HG03066 (cell line): ENCODE data around the gene CES2.

Source experiments
- ATAC-seq: cut with Tn5 transposase; IDR thresholded peaks from one replicate; pipeline ENCODE4 v1.9.1; 2021; ENCODE audit warnings: low read depth; ENCODE audit not compliant: unreplicated experiment

Gene CES2

DNA sequence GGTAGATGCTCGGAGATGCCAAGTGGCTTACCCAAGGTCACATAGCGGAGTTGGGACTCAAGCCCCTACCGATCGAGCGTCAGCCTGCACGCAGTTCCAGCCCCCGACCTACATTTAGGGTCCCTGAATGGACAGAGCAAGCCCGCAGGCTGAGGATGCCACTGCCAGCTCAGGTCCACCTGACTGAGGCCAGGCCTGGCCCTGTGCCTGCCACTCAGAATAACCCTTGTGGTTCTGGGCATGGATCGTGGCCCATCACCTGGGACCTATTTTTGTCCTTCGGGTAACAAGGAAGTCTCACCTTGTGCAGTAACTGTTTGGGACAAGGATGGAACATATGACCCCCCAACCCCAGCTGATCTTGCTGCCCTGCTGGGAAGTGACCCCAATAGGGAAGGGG, 33.7 kb upstream of the CES2 start:
- ATAC-seq = no peak

- no peak for ATAC-seq
Measured at GRCh38 chr16:66902648-66903543, 32.4 kb upstream of the CES2 start.

GRCh38 chr16:66903544-66904427, 31.5 kb upstream of the CES2 start:
- no peak for ATAC-seq

DNA sequence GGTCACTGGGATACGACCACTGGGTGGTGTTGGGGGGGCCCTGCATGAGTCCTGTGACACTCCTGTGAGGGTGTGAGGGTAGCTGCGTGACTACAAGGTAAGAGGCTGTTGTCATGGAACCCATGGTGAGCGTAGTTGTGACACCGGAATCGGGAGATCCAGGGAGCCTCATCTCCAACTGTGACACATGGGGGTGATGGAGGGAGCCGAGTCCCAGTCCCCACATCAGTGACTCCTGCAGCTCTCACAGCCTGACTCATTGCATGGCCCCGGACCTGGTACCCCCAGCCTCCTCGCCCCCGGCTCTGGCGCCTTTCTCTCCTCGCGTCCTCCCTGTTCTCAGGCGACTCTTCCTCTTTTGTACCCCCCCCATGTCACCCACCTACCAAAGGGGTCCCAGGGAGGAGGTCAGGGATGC, 30.9 kb upstream of the CES2 start:
- no peak for ATAC-seq

GRCh38 chr16:66904846-66905632, 30.3 kb upstream of the CES2 start:
- no peak for ATAC-seq

DNA sequence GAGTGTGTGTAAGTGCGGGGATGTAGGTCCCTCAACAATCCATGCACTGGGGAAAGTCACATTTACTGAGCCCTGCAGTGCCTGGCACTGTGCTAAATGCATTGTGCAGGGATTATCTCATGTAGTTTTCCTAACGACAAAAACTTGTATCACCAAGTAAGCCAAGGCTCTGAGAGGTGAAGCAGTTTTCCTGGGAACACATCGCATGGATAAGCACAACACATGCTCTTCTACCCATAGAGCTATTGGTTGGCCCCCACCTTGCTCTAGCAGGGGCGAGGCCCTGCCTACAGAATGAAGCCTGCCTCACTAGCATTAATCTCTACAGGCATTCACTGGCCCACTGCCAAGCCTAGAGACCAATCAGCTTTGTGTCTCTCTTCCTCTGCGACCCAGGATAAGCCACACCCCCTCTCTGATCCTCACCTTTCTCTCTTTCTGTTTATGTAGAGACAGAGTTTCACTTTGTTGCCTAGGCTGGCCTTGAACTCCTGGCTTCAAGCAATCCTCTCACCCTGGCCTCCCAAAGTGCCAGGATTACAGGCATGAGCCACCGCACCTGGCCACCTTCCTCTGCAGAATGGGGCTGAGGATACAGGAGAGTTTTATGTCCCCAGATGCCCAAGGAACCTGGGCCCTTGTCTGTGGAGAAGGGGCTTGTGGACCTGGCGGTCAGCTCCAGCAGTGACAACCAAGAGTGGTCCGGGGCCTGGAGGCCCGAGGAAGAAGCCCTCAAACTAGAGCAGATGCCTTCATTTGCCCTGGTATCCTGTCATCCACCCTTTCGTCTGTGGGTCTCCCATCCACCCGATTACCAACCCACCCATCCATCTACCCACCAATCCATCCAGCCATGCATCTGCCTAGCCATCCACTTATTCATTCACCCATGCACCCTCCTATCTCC, 29.4 kb upstream of the CES2 start:
- no peak for ATAC-seq

DNA sequence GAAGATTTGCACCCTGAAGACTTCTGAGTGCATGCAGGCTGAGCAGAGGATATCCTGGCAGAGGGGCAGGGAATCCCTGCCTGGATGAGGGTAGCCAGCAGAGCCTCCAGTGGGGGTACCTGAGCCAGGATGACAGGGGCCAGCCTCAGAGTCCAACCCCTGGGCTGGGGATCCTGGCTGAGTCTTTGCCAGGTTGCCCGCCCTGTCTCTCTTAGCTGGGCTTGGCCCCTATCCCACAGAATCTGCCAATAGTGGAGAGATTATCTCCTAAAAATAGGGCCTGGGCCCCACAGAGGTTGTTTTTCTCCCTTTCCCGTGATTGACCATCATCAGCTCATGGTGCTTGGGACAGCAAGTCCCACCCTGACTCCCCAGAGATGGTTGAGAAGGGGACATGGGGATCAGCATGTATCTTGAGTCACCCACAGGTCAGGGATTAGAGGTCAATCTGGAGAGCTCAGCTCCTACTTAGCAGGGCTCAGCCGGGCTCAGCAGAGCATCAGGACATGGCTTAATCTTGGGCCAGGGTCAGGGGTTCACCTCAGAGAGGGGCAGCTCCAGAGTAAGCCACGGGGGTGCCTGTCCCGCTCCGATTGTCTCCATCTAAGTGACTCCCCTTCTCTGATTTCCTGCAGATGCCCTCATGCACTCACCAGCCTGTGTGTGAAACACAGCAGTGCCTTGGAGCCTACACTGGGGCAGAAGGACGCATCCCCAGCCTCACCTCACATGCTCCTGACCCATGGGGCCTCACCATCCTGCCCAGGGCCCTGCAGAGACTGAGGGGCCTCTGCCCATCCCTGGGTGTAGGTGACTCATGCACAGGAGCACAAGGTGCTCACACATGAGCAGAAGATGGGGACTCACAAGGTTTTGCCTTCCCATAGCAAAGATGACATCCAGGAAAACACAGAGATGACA, 28.1 kb upstream of the CES2 start:
- ATAC-seq = no peak

DNA sequence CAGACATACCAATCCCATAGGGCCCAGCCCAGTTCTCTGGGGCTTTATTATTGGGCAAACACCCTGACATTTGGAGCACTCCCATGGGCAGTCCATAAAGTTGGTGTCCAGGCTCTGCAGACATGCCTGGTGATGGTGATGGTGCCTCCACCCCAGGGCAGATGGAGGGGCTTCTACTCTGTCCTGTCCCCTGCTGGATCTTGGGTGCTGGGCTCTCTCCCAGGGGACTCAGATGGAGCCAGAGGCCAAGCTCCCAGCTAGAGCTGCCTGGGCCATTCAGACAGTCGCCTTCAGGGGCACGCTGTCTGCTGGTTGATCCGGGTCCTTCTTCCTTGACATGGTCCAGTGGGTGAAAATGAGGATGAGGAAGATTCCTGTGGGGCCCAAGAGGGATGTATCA, 27.2 kb upstream of the CES2 start:
- no peak for ATAC-seq

GRCh38 chr16:66908762-66909559, 26.4 kb upstream of the CES2 start:
- ATAC-seq = no peak

DNA sequence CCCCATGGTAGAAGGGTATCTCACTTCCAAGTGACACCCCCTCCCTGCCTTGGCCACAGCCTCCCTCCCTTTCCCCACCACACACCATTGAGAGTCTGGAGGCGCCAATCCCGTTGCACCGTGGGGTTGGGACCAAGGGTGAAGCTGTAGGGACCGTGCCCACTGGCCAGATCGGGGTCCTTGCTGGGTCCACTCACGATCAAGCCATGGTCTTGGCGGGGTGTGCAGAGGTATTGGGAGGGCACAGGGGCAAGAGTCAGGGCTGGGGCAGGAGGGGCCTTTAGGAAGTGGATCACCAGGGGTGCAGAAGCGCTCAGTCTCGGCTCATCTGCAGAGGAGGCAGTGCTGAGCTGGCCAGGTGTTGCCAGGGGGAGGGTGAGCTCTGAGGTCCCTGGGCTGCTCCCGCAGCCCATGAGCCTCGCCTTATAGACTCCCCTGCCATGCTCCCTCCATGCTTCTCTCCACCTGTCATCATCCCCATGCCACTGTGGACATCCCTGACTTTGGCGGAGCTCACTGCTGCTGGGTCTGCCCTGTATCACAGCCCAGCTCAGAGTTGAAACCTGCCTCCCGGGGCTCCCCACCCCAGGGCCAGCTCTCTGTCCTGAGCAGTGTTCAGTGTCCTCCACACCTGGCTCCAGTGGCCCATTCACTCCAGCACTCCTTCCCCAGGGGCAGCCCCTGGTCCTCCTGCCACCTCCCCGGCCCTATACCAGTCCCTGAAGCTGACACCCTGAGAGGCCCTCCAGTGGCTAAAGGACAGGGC, 25.0 kb upstream of the CES2 start:
- no peak for ATAC-seq

DNA sequence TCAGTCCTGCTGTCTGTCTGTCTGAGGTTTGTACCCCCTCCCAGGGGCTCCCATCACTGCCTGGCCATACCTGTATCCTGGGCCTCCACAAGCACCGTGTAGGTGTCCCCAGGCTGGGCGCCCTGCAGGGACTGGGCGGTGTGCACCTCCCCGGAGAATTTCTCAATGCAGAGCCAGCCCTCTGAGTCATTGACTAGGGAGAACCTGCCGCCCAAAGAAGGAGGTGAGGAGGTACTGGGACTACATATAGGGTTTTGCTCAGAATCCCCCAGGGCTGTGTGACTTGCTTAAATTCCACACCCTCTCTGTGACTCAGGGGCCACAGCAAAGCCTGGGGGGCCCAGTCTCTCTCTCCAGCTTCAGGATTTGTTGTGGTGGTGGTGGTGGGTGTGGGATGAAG, 24.2 kb upstream of the CES2 start:
- no peak for ATAC-seq

GRCh38 chr16:66911801-66912200, 23.5 kb upstream of the CES2 start:
- no peak for ATAC-seq

DNA sequence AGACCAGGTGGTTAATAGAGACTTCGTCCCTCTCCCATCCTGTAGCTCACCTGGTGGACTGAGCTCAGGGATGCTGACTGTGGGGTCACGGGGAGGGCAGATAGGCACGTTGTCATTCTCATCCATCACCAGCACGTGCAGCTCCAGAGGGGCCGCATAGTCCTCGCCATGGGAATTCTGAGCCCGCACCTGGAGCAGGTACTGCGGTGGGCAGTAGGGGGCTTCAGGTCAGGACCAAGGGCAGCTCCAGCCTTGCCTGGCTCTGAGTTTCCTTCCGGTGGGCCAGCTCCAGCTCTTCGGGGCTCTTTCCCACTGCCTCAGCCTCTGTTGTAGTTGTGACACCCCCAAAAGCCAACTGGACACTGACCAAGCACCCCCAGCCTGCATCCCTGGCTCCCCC, 22.2 kb upstream of the CES2 start:
- no peak for ATAC-seq

DNA sequence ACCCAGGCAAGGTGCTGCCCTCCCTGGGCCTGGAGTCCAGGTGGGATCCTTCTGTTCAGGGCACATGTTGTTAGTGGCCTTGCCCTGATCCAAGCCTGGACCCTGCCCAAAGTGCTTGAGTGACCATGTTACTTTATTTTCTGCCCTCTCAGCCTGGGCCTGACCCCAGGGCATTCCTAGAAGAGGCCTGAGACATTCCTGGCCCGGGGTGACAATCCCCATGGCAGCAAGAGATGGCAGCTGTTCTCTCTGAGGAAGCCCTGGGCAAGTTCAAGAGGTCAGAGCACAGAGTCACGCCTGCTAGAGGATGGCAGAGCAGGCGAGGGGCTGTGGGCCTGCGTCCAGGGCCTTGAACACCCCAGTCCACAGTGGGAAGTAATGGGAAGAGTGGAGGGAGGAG, 21.6 kb upstream of the CES2 start:
- no peak for ATAC-seq

GRCh38 chr16:66914541-66914940, 20.8 kb upstream of the CES2 start:
- ATAC-seq = no peak

GRCh38 chr16:66915041-66915440, 20.3 kb upstream of the CES2 start:
- ATAC-seq = no peak

DNA sequence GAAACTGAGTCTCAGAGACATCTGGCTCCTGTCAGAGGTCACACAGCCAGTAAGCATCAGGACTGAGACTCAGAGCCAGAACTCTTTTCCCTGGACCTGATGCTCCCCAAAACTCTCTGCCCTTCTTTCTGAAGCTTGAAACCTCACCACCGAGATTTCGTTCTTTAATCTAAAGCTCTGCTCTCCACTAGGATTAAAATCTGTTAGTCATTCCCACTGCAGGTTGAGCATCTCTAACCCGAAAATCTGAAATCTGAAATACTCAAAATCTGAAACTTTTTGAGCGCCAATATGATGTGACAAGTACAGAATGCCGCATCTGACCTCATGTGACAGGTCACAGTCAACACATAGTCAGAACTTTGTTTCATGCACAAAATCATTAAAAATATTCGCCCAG, 18.8 kb upstream of the CES2 start:
- ATAC-seq = no peak
